Tibial artery (tissue), 4 donors: ENCODE measurements around the gene TLE4.
A peak's percentile ranks its signal among the peaks of the same experiment; 100 is the strongest.

Source experiments
- DNase-seq, 2 donors: peaks; one replicate each; pipeline ENCODE4 v3.0.0-alpha.2; 2019
- H3K27ac ChIP-seq, 2 donors: fragments of 200-600 bp; sonication (generic) in 1 of 2; 1 replicate in 1 of 2; 2 replicates in 1 of 2; pipeline ENCODE4 v1.5.1; 2018 to 2019; ENCODE audit warnings: mild to moderate bottlenecking in 1 of 2
- H3K27me3 ChIP-seq, 2 donors: fragments of 200-600 bp; sonication (generic) in 1 of 2; one replicate each; pipeline versions ENCODE4 v1.5.1 to v1.6.0; 2016 to 2019
- H3K36me3 ChIP-seq, 3 donors: fragments of 200-600 bp; sonication (generic) in 2 of 3; one replicate each; pipeline ENCODE4 v1.5.1; 2016 to 2019; ENCODE audit warnings: mild to moderate bottlenecking in 2 of 3
- H3K4me1 ChIP-seq, 4 donors: fragments of 200-600 bp; sonication (generic) in 2 of 4; 1 replicate in 3 of 4; 2 replicates in 1 of 4; pipeline ENCODE4 v1.5.1; 2016 to 2019
- H3K4me3 ChIP-seq, 2 donors: fragments of 200-600 bp; sonication (generic) in 1 of 2; 1 replicate in 1 of 2; 2 replicates in 1 of 2; pipeline ENCODE4 v1.5.1; 2018 to 2019; ENCODE audit warnings: mild to moderate bottlenecking in 2 of 2
- H3K9me3 ChIP-seq, 3 donors: fragments of 200-600 bp; sonication (generic) in 1 of 3; one replicate each; pipeline ENCODE4 v1.5.1; 2016 to 2019
- CTCF ChIP-seq, 2 experiments: fragments of 200-600 bp in 1 of 2; fragments of 450-650 bp in 1 of 2; IDR thresholded peaks; one replicate each; pipeline ENCODE4 v1.5.1; 2017 to 2019; ENCODE audit warnings: antibody characterized with exemption in 2 of 2, mild to moderate bottlenecking in 1 of 2, moderate library complexity in 1 of 2
- intact Hi-C: fragments of 100-400 bp; cut with DNase I; formaldehyde crosslinking; loops from one replicate; pipeline ENCODE4 v1.15.0; 2023; ENCODE audit warnings: low total_unique reads

The TLE4 gene

GRCh38 chr9:79663300-79663699, 91.5 kb downstream of the TLE4 start:
- H3K27me3 ChIP-seq: no peaks in the 10 kb centered on the region
- intact Hi-C loops: no loop called here
- no peaks in the 10 kb centered on the region for H3K36me3 ChIP-seq
- no peak for TF ChIP-seq CTCF (IDR thresholded peaks at IDR 0.05)
- H3K4me3 ChIP-seq: no peak overlapping the region
- DNase-seq: no peak
- H3K4me1 ChIP-seq: peaks cover 0 to 34% (median 4%) of the 10 kb centered on the region in 4 donors
- H3K27ac ChIP-seq: peak overlapping the region in 1 of 2 donors; percentile 29
- H3K9me3 ChIP-seq: no peaks in the 10 kb centered on the region

GRCh38 chr9:79663878-79664277, 92.1 kb downstream of the TLE4 start:
- DNase-seq: no peak
- intact Hi-C loops: no loop called here
- no peak for TF ChIP-seq CTCF (IDR thresholded peaks at IDR 0.05)
- Histone ChIP-seq H3K36me3 (no peaks in the 10 kb centered on the region), H3K9me3 (no peaks in the 10 kb centered on the region), H3K4me1 (peaks cover 0 to 40% (median 5%) of the 10 kb centered on the region in 4 donors), H3K4me3 (no peak overlapping the region), H3K27me3 (no peaks in the 10 kb centered on the region), H3K27ac (no peak overlapping the region)

GRCh38 chr9:79664375-79664831, 92.6 kb downstream of the TLE4 start:
- Histone ChIP-seq H3K36me3 (no peaks in the 10 kb centered on the region), H3K4me3 (no peak overlapping the region), H3K9me3 (no peaks in the 10 kb centered on the region), H3K27ac (no peak overlapping the region), H3K4me1 (peaks cover 0 to 45% (median 6%) of the 10 kb centered on the region in 4 donors), H3K27me3 (no peaks in the 10 kb centered on the region)
- DNase-seq: no peak
- intact Hi-C loops: no loop called here
- TF ChIP-seq CTCF (IDR thresholded peaks at IDR 0.05): no peak

GRCh38 chr9:79665369-79665768, 93.6 kb downstream of the TLE4 start:
- no peak for TF ChIP-seq CTCF (IDR thresholded peaks at IDR 0.05)
- no peak overlapping the region for H3K4me3 ChIP-seq
- no peak for DNase-seq
- no peaks in the 10 kb centered on the region for H3K36me3 ChIP-seq
- intact Hi-C loops: no loop called here
- no peaks in the 10 kb centered on the region for H3K27me3 ChIP-seq
- H3K9me3 ChIP-seq: no peaks in the 10 kb centered on the region
- H3K4me1 ChIP-seq: peaks cover 0 to 48% (median 6%) of the 10 kb centered on the region in 4 donors
- H3K27ac ChIP-seq: no peak overlapping the region

GRCh38 chr9:79665931-79666330, 94.2 kb downstream of the TLE4 start:
- Histone ChIP-seq H3K4me1 (peaks cover 0 to 54% (median 7%) of the 10 kb centered on the region in 4 donors), H3K36me3 (no peaks in the 10 kb centered on the region), H3K27me3 (no peaks in the 10 kb centered on the region), H3K9me3 (no peaks in the 10 kb centered on the region), H3K4me3 (no peak overlapping the region), H3K27ac (no peak overlapping the region)
- no peak for DNase-seq
- intact Hi-C loops: no loop called here
- no peak for TF ChIP-seq CTCF (IDR thresholded peaks at IDR 0.05)

GRCh38 chr9:79667120-79667519, 95.4 kb downstream of the TLE4 start:
- Histone ChIP-seq H3K27me3 (no peaks in the 10 kb centered on the region), H3K9me3 (no peaks in the 10 kb centered on the region), H3K27ac (no peak overlapping the region), H3K36me3 (no peaks in the 10 kb centered on the region), H3K4me1 (peaks cover 0 to 59% (median 13%) of the 10 kb centered on the region in 4 donors), H3K4me3 (no peak overlapping the region)
- DNase-seq: no peak
- intact Hi-C loops: no loop called here
- TF ChIP-seq CTCF (IDR thresholded peaks at IDR 0.05): no peak
